ENCODE measurements around the gene FAM131C.

FAM131C gene

DNA sequence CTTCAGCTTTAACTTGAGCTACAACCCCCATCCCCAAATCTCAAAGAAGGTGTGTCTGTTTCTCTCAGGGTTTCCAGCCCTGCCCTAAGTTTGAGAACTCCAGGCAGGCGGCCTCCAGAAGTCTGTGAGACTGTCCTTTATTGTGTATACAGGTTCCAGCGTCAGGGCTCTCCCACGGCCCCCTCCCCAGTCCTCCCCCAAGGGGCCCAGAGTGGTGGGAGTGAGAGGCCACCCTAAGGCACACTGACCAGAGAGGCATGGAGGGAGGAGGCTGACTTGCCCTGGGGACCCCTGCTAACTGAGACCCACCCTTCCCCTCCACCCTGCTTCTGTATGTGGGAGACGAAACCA, 59.6 kb downstream of the FAM131C start:
- no peak for DNase-seq

DNA sequence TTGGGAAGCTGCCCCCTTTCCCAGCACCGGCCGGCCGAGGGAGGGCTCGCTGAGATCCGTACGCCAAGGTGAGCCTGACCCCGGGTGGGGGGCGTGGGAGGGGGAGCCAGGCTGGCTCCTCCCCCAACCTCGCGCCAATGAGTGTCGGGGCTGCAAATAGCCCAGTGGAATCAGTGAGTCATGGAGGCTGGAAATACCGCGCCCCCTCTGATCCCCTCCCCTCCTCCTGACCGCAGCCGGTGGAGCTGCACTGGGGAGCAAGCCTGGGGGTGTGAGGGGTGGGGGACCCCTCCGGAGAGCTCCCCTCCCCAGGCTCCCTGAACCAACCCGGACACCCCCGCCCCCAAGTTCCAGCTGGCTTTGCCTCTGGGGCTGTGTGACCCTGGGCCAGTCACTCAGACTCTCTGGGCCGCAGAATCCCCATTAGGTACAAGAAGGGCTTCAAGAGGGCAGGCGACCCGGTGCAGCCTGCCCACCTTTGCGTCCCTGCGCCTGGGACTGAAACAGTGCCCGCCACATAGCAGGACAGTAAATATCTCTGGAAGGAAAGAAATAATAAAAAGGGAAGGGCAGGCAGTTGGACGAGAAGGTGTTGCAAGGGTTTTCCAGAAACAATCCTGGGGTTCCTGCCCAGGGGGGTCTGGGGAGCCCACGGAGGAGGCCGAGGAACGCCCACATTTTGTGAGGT, 60.1 kb downstream of the FAM131C start:
- peak; percentile 82 for DNase-seq

DNA sequence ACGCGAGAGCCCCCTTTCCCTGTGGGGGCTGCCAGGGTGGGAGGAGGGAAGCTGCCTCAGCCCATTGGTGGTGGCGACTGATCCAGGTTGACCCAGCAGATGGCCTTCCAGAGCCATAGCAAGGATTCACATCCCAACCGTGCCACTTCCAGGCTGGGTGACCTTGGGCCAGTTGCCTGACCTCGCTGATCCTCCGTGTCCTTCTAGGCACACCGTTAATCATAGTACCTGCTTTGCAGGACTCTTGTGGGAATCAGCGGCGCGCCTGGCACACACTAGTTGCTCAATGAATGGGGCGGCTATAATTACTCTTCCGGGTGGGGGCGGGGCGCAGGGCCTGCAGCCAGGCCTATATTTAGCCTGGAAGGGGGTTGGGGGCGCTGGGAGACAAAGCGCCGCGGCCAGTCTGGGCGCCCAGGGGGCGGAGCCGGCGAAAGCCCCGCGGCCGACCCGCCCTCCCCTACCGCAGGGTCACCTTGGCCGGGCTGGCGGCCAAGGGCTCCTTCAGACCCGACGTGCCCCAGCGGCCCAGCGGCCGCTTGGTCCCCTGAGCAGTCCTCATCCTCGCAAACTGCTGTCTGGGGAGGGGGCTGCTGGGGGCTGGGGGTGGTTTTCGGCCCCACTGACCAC, 60.7 kb downstream of the FAM131C start:
- DNase-seq: peak; percentile 88

DNA sequence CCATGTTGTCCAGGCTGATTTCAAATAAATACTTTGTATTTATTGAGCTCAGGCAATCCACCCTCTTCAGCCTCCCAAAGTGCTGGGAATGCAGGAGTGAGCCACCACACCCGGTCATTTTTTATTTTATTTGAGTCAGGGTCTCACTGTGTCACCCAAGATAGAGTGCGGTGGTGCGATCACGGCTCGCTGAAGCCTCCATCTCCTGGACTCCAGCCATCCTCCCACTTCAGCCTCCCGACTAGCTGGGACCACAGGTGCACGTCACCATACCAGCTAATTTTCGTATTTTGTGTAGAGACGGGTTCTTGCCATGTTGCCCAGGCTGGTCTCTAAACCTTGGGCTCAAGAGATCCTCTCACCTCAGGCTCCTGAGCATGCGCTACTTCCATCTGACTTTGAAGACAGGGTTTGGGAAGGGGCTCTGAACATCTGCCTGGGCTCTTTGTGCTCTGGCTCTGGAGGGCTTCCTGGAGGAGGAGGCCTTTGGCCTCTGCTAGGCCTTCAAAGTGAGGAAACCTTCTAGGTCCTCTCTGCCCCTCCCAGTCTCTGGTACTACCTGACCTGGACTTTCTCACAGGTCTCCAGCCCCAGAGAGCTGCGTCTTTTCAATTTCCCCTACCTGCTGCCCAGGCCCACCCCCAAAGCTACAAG, 61.4 kb downstream of the FAM131C start:
- DNase-seq: no peak

DNA sequence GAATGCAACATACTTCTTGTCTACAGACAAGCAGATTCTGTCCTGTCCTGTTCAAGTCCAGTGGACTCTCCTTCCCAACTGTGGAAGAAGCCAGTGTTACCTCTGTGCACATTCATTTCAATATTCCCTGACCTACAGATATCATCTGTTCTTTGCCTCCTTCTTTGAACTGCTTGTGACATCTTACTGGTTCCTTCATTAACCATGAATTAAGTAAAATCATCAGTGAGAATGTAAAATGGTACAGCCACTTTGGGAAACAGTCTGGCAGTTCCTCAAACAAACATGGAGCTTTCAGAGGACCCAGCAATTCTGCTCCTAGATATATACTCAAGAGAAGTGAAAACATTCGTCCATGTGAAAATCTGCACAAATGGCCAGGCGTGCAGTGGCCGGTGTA, 62.6 kb downstream of the FAM131C start:
- no peak for DNase-seq

DNA sequence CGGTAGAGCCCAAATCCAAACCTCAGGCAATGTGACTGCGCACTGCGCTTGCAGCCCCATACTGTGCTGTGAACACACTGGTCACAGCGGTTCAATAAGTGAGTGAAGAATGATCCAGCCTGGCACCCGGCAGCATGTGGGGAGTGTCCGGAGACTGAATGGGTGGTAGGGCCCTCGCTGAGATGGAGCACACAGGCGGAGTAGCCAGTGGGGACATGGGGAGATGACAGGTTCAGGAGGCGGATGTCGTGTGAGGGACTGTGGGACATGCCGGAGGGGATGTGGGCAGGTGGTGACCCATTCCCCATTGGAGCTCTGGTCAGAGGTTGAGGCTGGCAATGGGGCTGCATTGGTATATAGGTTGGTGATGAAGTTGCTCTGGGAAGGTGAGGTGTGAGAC, 63.8 kb downstream of the FAM131C start:
- DNase-seq: no peak

DNA sequence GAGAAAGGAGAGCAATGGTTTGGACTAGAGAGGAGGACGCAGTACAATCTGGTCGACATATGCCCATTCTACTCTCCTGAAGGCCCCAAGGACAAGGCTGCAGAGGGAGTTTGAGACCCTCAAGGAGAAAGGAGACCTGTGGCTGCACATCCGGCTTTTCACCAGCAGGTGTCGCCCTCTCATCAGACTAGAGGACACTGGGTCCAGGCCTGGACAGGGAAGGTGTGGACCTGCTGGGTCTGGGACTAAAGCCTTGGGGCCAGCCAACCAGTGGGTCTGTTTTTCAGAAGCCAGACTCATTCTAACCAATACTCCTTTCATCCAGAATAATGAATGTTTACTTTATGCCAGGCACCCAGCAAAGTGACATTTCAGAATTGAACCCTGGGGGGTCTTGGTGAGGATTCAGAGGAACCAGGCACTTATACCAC, 64.4 kb downstream of the FAM131C start:
- DNase-seq: peak; percentile 84
